GM10248 (cell line): ENCODE measurements around the gene SLC7A4.

ENCODE experiments used
- CTCF ChIA-PET: fragments of 300-600 bp; sonication (Branson Sonifier 250); formaldehyde crosslinking; extraction: SDS; loops from one replicate; lab custom pipeline; 2021; ENCODE audit warnings: antibody characterized with exemption; lab: Yijun Ruan, JAX
- POLR2A ChIA-PET: fragments of 350-650 bp; sonication (Branson Sonifier 250); formaldehyde crosslinking; extraction: SDS; loops from one replicate; lab custom pipeline; 2020; ENCODE audit warnings: antibody characterized with exemption; lab: Yijun Ruan, JAX
- DNase-seq: peaks from one replicate; pipeline ENCODE4 v3.0.0; 2012; ENCODE audit errors: extremely low spot score
- TF ChIP-seq, protein P1 (sequence below): IDR thresholded peaks from 2 replicates; pipeline ENCODE4 v1.5.1; 2012; ENCODE audit warnings: mild to moderate bottlenecking, low read depth; ENCODE audit errors: extremely low read depth, missing control alignments, control extremely low read depth

The SLC7A4 gene

GRCh38 chr22:21032037-21032867, at the start of gene SLC7A4:
SLC7A4 (minus strand) TSS chr22:21032561; CDS start chr22:21031812, 749 bp downstream.
- TF ChIP-seq, protein P1, sequence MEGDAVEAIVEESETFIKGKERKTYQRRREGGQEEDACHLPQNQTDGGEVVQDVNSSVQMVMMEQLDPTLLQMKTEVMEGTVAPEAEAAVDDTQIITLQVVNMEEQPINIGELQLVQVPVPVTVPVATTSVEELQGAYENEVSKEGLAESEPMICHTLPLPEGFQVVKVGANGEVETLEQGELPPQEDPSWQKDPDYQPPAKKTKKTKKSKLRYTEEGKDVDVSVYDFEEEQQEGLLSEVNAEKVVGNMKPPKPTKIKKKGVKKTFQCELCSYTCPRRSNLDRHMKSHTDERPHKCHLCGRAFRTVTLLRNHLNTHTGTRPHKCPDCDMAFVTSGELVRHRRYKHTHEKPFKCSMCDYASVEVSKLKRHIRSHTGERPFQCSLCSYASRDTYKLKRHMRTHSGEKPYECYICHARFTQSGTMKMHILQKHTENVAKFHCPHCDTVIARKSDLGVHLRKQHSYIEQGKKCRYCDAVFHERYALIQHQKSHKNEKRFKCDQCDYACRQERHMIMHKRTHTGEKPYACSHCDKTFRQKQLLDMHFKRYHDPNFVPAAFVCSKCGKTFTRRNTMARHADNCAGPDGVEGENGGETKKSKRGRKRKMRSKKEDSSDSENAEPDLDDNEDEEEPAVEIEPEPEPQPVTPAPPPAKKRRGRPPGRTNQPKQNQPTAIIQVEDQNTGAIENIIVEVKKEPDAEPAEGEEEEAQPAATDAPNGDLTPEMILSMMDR, result no peak
- no peak for DNase-seq
- CTCF ChIA-PET, result interaction anchor here (1.6 kb wide), 1 partner anchor 11 kb away, joined by 5 read pairs; no protein-coding TSS in a partner anchor
- POLR2A ChIA-PET, result no interaction called here

GRCh38 chr22:21080435-21081137, 48.2 kb upstream of the SLC7A4 start:
- no peak for DNase-seq
- ChIA-PET POLR2A (no interaction called here), CTCF (no interaction called here)
- TF ChIP-seq, protein P1, result no peak

DNA sequence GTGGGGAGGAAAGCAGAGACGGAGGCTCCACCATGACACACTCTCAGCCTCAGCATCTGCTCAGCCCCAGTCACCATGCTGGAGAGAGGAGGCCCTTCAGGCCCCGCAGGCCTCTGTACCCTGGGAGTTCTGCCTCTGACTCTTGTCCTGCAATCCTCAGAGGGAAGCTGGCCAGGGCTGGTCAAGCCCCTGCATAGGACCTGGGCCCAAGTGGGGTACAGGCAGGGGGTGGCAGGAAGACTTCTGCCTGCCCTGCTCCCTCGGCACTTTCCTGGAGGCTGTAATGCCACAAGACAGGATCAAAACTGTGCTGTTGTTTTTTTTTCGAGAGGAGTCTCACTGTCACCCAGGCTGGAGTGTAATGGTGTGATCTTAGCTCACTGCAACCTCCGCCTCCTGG, 47.1 kb upstream of the SLC7A4 start:
- ChIA-PET POLR2A (no interaction called here), CTCF (no interaction called here)
- DNase-seq, result no peak
- TF ChIP-seq, protein P1, result no peak

- ChIA-PET POLR2A (no interaction called here), CTCF (no interaction called here)
- DNase-seq, result no peak
- TF ChIP-seq, protein P1, result no peak
These were observed 46.6 kb upstream of the SLC7A4 start for GRCh38 chr22:21078916-21079315.

GRCh38 chr22:21077884-21078508, 45.6 kb upstream of the SLC7A4 start:
- POLR2A ChIA-PET, result no interaction called here
- CTCF ChIA-PET, result no interaction called here
- no peak for DNase-seq
- TF ChIP-seq, protein P1, result no peak

GRCh38 chr22:21076912-21077625, 44.7 kb upstream of the SLC7A4 start:
- ChIA-PET CTCF (no interaction called here), POLR2A (no interaction called here)
- no peak for DNase-seq
- TF ChIP-seq, protein P1, result no peak
